A549 (cell line): ENCODE measurements around the gene UPK3A.

Experiments used
- CHD2 ChIP-seq: fragments of 150-350 bp; IDR thresholded peaks from 2 replicates; pipeline ENCODE4 v1.6.1; 2014; ENCODE audit warnings: low read length; ENCODE audit not compliant: partially characterized antibody
- EP300 ChIP-seq, 2 experiments: fragments of >200 bp; sonication (Bioruptor Twin); formaldehyde crosslinking; IDR thresholded peaks; 2 replicates in 1 of 2; 3 replicates in 1 of 2; pipeline ENCODE4 v1.6.1; 2016 to 2017
- FOSL2 ChIP-seq, 2 experiments: fragments of 450-650 bp in 1 of 2; fragments of >200 bp in 1 of 2; sonication (Bioruptor Twin) in 1 of 2; formaldehyde crosslinking; IDR thresholded peaks; 2 replicates each; pipeline versions ENCODE4 v1.5.0 to v1.6.1; 2016 to 2020; ENCODE audit warnings: mild to moderate bottlenecking in 1 of 2, moderate library complexity in 1 of 2
- RAD21 ChIP-seq, 2 experiments: fragments of >200 bp in 1 of 2; sonication (Bioruptor Twin) in 1 of 2; formaldehyde crosslinking in 1 of 2; IDR thresholded peaks in 1 of 2; conservative IDR thresholded peaks in 1 of 2; 2 replicates in 1 of 2; 3 replicates in 1 of 2; pipeline ENCODE4 v1.6.1; 2012 to 2018; ENCODE audit warnings: inconsistent platforms in 1 of 2
- RFX5 ChIP-seq: fragments of 450-650 bp; IDR thresholded peaks from 2 replicates; pipeline ENCODE4 v1.7.1; 2014; ENCODE audit warnings: antibody characterized with exemption, mild to moderate bottlenecking, moderate library complexity
- SREBF2 ChIP-seq: fragments of 450-650 bp; IDR thresholded peaks from 2 replicates; pipeline ENCODE4 v1.6.1; 2014; ENCODE audit warnings: mild to moderate bottlenecking, moderate library complexity
- TP53 ChIP-seq: fragments of 250-450 bp; sonication (Bioruptor Pico); IDR thresholded peaks from 2 replicates; pipeline ENCODE4 v1.5.0; 2021; ENCODE audit warnings: mild to moderate bottlenecking, moderate library complexity
- ZFP36 ChIP-seq: fragments of 450-650 bp; IDR thresholded peaks from 2 replicates; pipeline ENCODE4 v1.6.1; 2014; ENCODE audit warnings: borderline replicate concordance; ENCODE audit not compliant: partially characterized antibody
- TF ChIP-seq, protein P1 (sequence below): fragments of >200 bp; sonication (Bioruptor Twin); formaldehyde crosslinking; IDR thresholded peaks from 3 replicates; pipeline ENCODE4 v1.5.1; 2016
- TF ChIP-seq, protein P2 (sequence below): fragments of 450-650 bp; IDR thresholded peaks from 2 replicates; pipeline ENCODE4 v1.6.1; 2014; ENCODE audit warnings: antibody characterized with exemption
- TF ChIP-seq, protein P3 (sequence below): fragments of 200-600 bp; sonication (generic); IDR thresholded peaks from 2 replicates; pipeline ENCODE4 v1.6.1; 2016; ENCODE audit warnings: antibody characterized with exemption, mild to moderate bottlenecking, moderate library complexity

DNA sequence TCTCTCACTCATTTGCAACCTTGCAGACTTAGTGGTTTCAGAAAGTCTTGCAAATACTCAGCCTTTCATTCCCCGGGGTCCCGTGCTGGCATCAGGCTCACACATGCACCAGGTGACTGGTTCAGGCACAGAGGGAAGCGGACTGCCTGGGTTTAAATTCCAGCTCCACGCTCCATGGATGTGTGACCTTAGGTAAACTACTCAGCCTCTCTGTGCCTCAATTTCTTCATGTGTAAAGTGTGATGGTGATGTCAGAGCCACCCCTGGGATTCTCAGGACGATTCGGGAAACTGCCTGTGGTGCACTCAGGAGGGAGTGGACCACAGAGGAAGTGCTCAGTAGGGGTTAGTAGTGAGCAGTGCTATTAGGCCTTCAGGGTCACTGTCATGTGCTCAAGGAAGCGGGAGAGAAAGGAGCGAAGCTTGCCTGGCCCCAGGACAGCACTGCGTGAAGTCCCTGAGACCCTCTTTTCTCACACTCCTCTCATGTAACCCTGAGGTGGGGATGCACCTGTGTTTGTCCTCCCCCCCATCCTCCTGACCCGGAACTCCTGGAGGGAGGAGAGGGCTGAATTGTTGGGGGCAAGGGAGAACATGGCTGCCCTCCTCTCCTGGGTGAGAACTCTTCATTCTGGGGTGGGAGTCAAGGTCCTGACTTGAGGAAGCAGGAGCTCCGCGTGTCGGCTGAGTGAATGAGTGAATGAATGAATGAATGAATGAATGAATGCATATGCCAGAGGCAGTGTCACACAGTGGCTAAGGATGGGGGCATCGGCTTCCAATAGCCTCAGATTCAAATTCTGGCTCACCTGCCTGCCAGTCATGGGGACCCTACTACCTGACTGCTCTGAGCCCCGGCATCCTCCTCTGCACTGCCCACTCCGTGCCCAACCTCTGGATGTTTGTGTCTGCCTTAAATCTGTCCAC is 14.4 kb upstream of the UPK3A start:
- TF ChIP-seq, protein P1, sequence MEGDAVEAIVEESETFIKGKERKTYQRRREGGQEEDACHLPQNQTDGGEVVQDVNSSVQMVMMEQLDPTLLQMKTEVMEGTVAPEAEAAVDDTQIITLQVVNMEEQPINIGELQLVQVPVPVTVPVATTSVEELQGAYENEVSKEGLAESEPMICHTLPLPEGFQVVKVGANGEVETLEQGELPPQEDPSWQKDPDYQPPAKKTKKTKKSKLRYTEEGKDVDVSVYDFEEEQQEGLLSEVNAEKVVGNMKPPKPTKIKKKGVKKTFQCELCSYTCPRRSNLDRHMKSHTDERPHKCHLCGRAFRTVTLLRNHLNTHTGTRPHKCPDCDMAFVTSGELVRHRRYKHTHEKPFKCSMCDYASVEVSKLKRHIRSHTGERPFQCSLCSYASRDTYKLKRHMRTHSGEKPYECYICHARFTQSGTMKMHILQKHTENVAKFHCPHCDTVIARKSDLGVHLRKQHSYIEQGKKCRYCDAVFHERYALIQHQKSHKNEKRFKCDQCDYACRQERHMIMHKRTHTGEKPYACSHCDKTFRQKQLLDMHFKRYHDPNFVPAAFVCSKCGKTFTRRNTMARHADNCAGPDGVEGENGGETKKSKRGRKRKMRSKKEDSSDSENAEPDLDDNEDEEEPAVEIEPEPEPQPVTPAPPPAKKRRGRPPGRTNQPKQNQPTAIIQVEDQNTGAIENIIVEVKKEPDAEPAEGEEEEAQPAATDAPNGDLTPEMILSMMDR, result no peak
- TF ChIP-seq CHD2, result no peak
- TF ChIP-seq SREBF2, result no peak
- TF ChIP-seq TP53, result no peak
- TF ChIP-seq RFX5, result no peak
- TF ChIP-seq, protein P2, sequence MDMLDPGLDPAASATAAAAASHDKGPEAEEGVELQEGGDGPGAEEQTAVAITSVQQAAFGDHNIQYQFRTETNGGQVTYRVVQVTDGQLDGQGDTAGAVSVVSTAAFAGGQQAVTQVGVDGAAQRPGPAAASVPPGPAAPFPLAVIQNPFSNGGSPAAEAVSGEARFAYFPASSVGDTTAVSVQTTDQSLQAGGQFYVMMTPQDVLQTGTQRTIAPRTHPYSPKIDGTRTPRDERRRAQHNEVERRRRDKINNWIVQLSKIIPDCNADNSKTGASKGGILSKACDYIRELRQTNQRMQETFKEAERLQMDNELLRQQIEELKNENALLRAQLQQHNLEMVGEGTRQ, result no peak
- no peak for TF ChIP-seq RAD21 (conservative IDR thresholded peaks at IDR 0.05 in 1 of 2, IDR thresholded peaks at IDR 0.05 in 1 of 2)
- TF ChIP-seq, protein P3, sequence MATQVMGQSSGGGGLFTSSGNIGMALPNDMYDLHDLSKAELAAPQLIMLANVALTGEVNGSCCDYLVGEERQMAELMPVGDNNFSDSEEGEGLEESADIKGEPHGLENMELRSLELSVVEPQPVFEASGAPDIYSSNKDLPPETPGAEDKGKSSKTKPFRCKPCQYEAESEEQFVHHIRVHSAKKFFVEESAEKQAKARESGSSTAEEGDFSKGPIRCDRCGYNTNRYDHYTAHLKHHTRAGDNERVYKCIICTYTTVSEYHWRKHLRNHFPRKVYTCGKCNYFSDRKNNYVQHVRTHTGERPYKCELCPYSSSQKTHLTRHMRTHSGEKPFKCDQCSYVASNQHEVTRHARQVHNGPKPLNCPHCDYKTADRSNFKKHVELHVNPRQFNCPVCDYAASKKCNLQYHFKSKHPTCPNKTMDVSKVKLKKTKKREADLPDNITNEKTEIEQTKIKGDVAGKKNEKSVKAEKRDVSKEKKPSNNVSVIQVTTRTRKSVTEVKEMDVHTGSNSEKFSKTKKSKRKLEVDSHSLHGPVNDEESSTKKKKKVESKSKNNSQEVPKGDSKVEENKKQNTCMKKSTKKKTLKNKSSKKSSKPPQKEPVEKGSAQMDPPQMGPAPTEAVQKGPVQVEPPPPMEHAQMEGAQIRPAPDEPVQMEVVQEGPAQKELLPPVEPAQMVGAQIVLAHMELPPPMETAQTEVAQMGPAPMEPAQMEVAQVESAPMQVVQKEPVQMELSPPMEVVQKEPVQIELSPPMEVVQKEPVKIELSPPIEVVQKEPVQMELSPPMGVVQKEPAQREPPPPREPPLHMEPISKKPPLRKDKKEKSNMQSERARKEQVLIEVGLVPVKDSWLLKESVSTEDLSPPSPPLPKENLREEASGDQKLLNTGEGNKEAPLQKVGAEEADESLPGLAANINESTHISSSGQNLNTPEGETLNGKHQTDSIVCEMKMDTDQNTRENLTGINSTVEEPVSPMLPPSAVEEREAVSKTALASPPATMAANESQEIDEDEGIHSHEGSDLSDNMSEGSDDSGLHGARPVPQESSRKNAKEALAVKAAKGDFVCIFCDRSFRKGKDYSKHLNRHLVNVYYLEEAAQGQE, result no peak
- no peak for TF ChIP-seq EP300 (IDR thresholded peaks at IDR 0.05)
- no peak for TF ChIP-seq FOSL2 (IDR thresholded peaks at IDR 0.05)
- TF ChIP-seq FOSL2 (CRISPR knock-in tag; IDR thresholded peaks at IDR 0.05), result no peak
- TF ChIP-seq ZFP36, result no peak
